ENCODE data around the gene SESN1.

SESN1 gene

DNA sequence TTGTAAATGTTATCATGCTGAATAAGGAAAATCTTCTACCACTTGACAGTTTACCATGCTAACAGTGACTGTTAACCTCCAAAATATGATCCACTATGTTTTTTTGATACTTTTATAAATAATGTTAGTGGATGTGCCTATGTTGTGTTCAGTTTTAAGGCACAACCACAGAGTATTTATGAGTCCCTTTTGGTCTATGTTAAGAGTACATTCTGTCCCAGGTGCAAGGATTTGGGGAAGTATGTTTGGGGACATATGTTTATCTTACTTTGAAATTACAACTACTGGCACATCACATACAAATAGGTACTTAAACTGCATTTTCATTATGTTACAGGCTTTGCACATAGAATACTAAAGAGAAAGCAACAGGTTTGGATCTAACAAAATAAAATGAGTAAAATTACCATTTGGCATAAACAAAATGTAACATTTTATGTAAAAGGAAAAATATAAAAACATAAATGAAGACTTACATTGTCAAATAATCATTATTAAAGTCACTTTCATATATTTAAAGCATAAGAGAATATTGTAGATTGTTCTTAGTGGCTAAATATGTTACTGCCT is 71.2 kb downstream of the SESN1 start:
- Histone ChIP-seq H3K4me3 (ENCODE audit: severe bottlenecking) (no peak overlapping the region), H3K4me1 (ENCODE audit: insufficient read depth, poor library complexity, severe bottlenecking) (no peaks in the 10 kb centered on the region), H3K27me3 (ENCODE audit: insufficient read depth, poor library complexity, severe bottlenecking) (no peaks in the 10 kb centered on the region), H3K36me3 (ENCODE audit: low read depth) (no peaks in the 10 kb centered on the region), H3K9me3 (ENCODE audit: severe bottlenecking) (no peaks in the 10 kb centered on the region), H3K27ac (ENCODE audit: poor library complexity, severe bottlenecking) (no peak overlapping the region)
- ATAC-seq (ENCODE audit: low read depth) (no peak), DNase-seq (ENCODE audit: low spot score) (no peak)
- TF ChIP-seq, protein P1, sequence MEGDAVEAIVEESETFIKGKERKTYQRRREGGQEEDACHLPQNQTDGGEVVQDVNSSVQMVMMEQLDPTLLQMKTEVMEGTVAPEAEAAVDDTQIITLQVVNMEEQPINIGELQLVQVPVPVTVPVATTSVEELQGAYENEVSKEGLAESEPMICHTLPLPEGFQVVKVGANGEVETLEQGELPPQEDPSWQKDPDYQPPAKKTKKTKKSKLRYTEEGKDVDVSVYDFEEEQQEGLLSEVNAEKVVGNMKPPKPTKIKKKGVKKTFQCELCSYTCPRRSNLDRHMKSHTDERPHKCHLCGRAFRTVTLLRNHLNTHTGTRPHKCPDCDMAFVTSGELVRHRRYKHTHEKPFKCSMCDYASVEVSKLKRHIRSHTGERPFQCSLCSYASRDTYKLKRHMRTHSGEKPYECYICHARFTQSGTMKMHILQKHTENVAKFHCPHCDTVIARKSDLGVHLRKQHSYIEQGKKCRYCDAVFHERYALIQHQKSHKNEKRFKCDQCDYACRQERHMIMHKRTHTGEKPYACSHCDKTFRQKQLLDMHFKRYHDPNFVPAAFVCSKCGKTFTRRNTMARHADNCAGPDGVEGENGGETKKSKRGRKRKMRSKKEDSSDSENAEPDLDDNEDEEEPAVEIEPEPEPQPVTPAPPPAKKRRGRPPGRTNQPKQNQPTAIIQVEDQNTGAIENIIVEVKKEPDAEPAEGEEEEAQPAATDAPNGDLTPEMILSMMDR (IDR thresholded peaks at IDR 0.05; ENCODE audit: poor library complexity, severe bottlenecking), result no peak

DNA sequence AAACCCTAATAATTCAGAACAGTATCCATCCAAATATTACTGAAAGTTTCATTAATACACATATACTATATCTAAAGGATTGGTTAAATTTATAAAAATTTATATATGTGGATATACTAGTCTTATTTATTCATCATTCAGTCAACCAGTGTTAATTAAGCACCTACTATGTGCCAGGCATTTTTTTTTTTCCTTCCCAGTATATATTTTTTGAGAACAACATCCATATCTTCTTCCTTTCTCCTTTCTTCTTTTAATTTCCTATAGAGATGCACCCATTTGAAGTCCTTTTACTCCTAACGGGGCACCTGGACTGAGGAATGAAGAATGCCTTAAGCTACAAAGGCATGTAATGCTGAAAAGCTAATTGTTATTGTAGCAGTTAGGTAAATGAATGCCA is 72.8 kb downstream of the SESN1 start:
- no peak for ATAC-seq (ENCODE audit: low read depth)

DNA sequence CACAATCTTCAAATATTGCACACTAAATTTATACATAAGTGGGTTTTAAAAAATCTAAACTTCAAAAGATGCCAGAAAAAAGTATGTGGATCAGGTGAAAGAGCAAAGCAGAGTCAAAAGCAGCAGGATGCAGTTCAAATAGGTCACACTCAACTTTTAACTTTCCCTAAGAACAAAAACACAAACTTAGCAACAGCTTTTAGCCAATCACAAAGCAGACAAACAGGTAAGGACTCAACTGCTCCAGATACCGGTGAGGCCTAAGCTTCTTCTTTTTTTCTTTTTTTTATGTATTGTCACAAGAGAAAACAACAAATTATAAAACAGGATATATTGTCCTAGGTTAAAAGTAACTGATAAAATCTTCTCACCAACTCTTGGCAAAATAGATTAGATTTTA is 74.7 kb downstream of the SESN1 start:
- TF ChIP-seq, protein P1 (IDR thresholded peaks at IDR 0.05; ENCODE audit: poor library complexity, severe bottlenecking), result no peak

More for the DNA sequence above, 72.8 kb downstream of the SESN1 start:
- no peaks in the 10 kb centered on the region for H3K4me1 ChIP-seq (ENCODE audit: insufficient read depth, poor library complexity, severe bottlenecking)
- H3K27me3 ChIP-seq (ENCODE audit: insufficient read depth, poor library complexity, severe bottlenecking), result no peaks in the 10 kb centered on the region
- no peak overlapping the region for H3K27ac ChIP-seq (ENCODE audit: poor library complexity, severe bottlenecking)
- H3K4me3 ChIP-seq (ENCODE audit: severe bottlenecking), result no peak overlapping the region
- TF ChIP-seq, protein P1 (IDR thresholded peaks at IDR 0.05; ENCODE audit: poor library complexity, severe bottlenecking), result no peak
- DNase-seq (ENCODE audit: low spot score), result no peak
- H3K9me3 ChIP-seq (ENCODE audit: severe bottlenecking), result no peaks in the 10 kb centered on the region
- no peaks in the 10 kb centered on the region for H3K36me3 ChIP-seq (ENCODE audit: low read depth)

DNA sequence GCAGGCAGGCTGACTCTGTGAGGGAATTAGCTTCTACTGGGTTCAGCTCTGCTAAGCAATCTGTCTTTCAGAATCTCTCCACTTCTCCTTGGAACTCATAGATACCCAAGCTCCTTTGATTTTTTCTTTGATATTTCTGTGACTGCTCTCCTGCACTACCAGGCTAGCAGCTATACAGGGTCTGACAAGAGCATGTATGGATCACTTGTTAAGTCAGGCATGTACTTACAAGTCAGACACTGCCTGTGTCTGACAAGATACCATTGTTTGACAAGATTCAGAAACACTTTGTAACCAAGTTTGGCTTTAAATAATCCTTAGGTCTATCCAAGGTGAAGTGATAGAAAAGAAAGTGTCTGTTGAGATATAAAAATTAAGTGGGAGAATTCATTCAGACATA is 79.5 kb downstream of the SESN1 start:
- TF ChIP-seq, protein P1 (IDR thresholded peaks at IDR 0.05; ENCODE audit: poor library complexity, severe bottlenecking), result no peak
- Histone ChIP-seq H3K4me1 (ENCODE audit: insufficient read depth, poor library complexity, severe bottlenecking) (peaks cover 14% of the 10 kb centered on the region), H3K36me3 (ENCODE audit: low read depth) (no peaks in the 10 kb centered on the region), H3K4me3 (ENCODE audit: severe bottlenecking) (no peak overlapping the region), H3K9me3 (ENCODE audit: severe bottlenecking) (no peaks in the 10 kb centered on the region), H3K27me3 (ENCODE audit: insufficient read depth, poor library complexity, severe bottlenecking) (no peaks in the 10 kb centered on the region), H3K27ac (ENCODE audit: poor library complexity, severe bottlenecking) (no peak overlapping the region)
- no peak for DNase-seq (ENCODE audit: low spot score)
- peak; percentile 77 for ATAC-seq (ENCODE audit: low read depth)

More for the DNA sequence above, 74.7 kb downstream of the SESN1 start:
- Histone ChIP-seq H3K9me3 (ENCODE audit: severe bottlenecking) (no peaks in the 10 kb centered on the region), H3K27me3 (ENCODE audit: insufficient read depth, poor library complexity, severe bottlenecking) (no peaks in the 10 kb centered on the region), H3K27ac (ENCODE audit: poor library complexity, severe bottlenecking) (no peak overlapping the region), H3K36me3 (ENCODE audit: low read depth) (no peaks in the 10 kb centered on the region), H3K4me1 (ENCODE audit: insufficient read depth, poor library complexity, severe bottlenecking) (peaks cover 8% of the 10 kb centered on the region), H3K4me3 (ENCODE audit: severe bottlenecking) (no peak overlapping the region)
- ATAC-seq (ENCODE audit: low read depth), result no peak
- DNase-seq (ENCODE audit: low spot score), result no peak

DNA sequence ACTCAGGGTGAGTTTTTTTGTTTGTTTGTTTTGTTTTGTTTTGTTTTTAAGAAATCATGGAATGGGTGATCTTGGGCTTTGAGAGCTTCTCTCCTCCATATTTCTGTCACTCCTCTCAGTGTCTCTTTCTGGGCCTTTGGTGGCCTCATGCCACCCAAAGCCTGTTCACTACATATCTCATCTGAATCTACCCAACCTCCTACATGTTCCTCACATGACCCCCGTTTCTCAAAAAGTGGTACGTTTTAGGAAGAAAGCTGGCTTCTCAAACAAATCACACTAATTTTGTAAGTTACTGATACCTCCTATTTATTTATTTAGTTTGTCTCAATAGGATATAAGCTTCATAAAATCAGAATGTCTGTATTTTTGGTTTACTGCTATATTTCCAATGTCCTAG is 80.0 kb downstream of the SESN1 start:
- Histone ChIP-seq H3K36me3 (ENCODE audit: low read depth) (no peaks in the 10 kb centered on the region), H3K4me3 (ENCODE audit: severe bottlenecking) (no peak overlapping the region), H3K27ac (ENCODE audit: poor library complexity, severe bottlenecking) (no peak overlapping the region), H3K27me3 (ENCODE audit: insufficient read depth, poor library complexity, severe bottlenecking) (no peaks in the 10 kb centered on the region), H3K9me3 (ENCODE audit: severe bottlenecking) (no peaks in the 10 kb centered on the region), H3K4me1 (ENCODE audit: insufficient read depth, poor library complexity, severe bottlenecking) (peaks cover 14% of the 10 kb centered on the region)
- DNase-seq (ENCODE audit: low spot score) (no peak), ATAC-seq (ENCODE audit: low read depth) (no peak)
- TF ChIP-seq, protein P1 (IDR thresholded peaks at IDR 0.05; ENCODE audit: poor library complexity, severe bottlenecking), result no peak

Measured in RWPE2 (cell line).